GM12801 (cell line): ENCODE data around the gene ZNF860.

Experiments used
- CTCF ChIP-seq: IDR thresholded peaks from one replicate; pipeline ENCODE4 v1.5.1; 2011; ENCODE audit warnings: control low read depth; ENCODE audit not compliant: insufficient read length; ENCODE audit errors: extremely low read depth

The ZNF860 gene

DNA sequence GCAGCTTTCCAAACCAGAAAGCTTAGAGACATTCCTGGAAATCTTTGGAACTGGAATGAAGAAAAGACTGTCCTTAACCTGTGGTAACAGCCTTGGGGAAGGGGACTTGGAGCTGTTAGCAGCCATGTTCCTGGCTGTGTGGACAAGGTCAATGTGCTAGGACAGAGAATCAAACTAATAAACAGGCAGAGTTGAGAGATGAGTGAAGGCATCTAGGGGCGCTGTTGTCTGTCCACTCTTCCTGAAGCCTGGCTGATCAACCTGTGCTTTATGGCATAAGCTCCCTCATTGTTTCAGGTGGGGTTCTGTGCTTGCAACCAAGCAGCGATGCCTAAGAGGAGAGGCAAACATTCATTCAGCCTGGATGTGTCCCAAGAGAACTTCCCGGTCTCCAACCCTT lies 19.3 kb downstream of the ZNF860 start:
- no peak for TF ChIP-seq CTCF

DNA sequence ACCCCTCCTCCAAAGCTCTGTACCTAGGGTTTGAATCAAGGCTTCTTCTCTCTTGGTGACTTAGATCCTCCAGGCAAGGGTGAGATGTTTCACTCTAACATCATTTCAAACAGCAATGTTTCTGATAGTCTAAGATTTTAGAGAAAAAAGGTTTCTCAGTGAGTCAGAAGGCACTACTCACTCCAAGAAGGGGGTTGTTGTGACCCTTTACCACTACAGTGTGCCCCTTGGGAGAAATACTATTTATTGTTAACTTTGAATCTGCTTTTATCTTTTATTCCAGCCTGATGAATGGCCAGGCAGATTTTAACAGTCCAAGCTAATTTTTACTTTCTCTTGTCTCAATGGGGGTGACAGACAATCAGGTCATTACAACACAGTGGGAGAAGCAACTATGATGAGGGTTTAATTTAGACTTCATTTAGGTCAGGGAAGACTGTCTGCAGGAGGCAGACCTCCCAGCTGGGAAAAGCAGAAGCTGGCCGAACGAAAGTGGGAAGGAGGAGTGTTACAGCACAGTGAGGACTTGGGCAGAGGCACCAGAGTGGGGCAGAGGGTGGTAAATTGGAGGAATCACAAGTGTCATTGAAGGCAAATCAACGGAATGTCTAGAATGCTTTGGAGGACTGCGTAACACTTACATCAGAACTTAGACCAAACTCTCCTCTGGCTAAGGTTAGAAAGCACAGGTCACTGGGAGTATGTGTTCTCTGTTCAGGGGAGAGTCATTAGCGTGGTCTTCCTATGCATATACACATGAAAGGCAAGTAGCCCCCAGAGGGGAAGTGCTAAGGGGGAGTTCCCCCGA lies 21.2 kb downstream of the ZNF860 start:
- TF ChIP-seq CTCF = no peak

- TF ChIP-seq CTCF = no peak
Observed at GRCh38 chr3:32003380-32003779, 21.8 kb downstream of the ZNF860 start.

GRCh38 chr3:32004113-32004765 lies 22.7 kb downstream of the ZNF860 start:
- no peak for TF ChIP-seq CTCF

- TF ChIP-seq CTCF = no peak
Observed at GRCh38 chr3:32009101-32009500, 27.6 kb downstream of the ZNF860 start.

- TF ChIP-seq CTCF = no peak
Observed at GRCh38 chr3:32009957-32010356, 28.4 kb downstream of the ZNF860 start.

GRCh38 chr3:32017286-32017685 lies 35.7 kb downstream of the ZNF860 start:
- no peak for TF ChIP-seq CTCF
